ENCODE results near the gene TOMT. TPM values are rescaled to one million over a fixed set of nuclear protein-coding genes. Genes with fewer than 3 reads are reported as not detected.
"Not testable (repeated sequence)": the region's sequence is repeated elsewhere in the genome, so short reads cannot be mapped to it uniquely, and the experiment has no call there.

The TOMT gene
- total and polyA plus RNA-seq, 5 experiments from 2014 or later, result not detected

DNA sequence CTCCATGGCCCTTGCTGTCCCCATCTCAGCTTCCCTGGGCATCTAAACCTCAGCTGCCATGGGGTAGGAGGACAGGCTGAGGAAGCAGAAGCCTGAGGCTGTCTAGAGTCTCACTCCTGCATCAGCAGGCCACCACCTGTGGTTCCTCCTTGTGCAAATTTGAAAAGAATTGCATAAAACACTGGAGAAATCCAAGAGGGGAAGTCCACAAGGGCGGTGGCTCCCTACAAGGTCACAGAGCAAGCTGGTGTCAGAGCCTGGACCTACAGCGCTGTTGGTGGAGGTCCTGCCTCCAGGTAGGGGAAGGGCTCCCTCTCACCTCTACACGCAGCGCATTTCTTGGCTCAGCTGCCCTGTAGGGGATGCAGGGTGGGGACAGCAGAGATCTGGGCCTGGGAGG is 29.7 kb downstream of the TOMT start, which contains the start of gene FOLR3:
TSS of gene FOLR3 (plus strand) at position 253 of the 400 bp plus-strand sequence. CDS start 228 bp downstream, outside the sequence.
- H3K36me3 Mint-ChIP-seq, DNase-seq, ATAC-seq, POLR2A ChIA-PET, H3K9me3 Mint-ChIP-seq, H3K4me1 Mint-ChIP-seq, H3K4me3 Mint-ChIP-seq: not testable (repeated sequence)
- Mint-ChIP-seq H3K27ac (peak within 1 kb of the TSS in 1 of 10 donors; percentile 47), H3K27me3 (peaks cover 0 to 12% (median 7%) of the 10 kb centered on the region in 5 donors)

GRCh38 chr11:72135891-72136683 is 30.4 kb downstream of the TOMT start:
- Mint-ChIP-seq H3K9me3 (no peaks in the 10 kb centered on the region), H3K27ac (peak overlapping the region in 1 of 10 donors; percentile 47), H3K27me3 (peaks cover 3 to 12% (median 7%) of the 10 kb centered on the region in 5 donors), H3K36me3 (no peaks in the 10 kb centered on the region), H3K4me3 (no peak overlapping the region), H3K4me1 (peaks cover 0 to 2% (median 0%) of the 10 kb centered on the region in 4 donors)
- POLR2A ChIA-PET, result no interaction called here
- DNase-seq (no peak), ATAC-seq (no peak)

DNA sequence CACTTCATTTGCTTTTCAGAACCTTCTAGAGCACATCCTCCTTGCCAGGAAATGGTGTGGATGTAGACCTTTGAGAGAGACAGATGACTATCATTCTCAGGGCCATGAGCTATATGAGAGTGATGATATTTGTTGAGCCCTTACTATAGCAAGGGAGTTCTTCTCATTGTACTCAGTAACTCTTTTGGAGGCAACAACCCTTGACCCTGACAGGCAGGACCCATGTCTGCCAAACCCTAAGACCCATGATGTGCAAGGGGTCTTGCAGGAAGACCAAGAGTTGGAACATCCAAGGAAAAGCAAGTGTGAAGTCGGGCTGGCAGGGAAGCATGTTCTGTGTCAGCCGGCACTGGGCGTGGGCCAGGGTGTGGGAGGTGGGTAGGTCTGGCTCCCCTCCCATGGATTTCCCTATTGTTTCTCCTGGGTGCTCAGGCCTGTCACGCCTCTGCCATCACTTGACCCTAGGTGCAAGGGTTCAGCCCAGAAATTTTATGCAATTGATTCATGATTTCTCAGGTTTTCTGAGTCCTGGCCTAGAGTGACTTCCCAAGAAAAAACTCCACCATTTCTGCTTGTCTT is 31.0 kb downstream of the TOMT start:
- no peaks in the 10 kb centered on the region for H3K36me3 Mint-ChIP-seq
- ATAC-seq (no peak), DNase-seq (no peak)
- H3K4me3 Mint-ChIP-seq, result no peak overlapping the region
- H3K27me3 Mint-ChIP-seq, result peaks cover 3 to 12% (median 12%) of the 10 kb centered on the region in 5 donors
- POLR2A ChIA-PET, result interaction anchor here (0.7 kb wide), 1 partner anchor 46 kb away, joined by 3 read pairs; no protein-coding TSS in a partner anchor
- peaks cover 0 to 2% (median 0%) of the 10 kb centered on the region in 4 donors for H3K4me1 Mint-ChIP-seq
- no peaks in the 10 kb centered on the region for H3K9me3 Mint-ChIP-seq
- H3K27ac Mint-ChIP-seq, result peak overlapping the region in 1 of 10 donors; percentile 47

DNA sequence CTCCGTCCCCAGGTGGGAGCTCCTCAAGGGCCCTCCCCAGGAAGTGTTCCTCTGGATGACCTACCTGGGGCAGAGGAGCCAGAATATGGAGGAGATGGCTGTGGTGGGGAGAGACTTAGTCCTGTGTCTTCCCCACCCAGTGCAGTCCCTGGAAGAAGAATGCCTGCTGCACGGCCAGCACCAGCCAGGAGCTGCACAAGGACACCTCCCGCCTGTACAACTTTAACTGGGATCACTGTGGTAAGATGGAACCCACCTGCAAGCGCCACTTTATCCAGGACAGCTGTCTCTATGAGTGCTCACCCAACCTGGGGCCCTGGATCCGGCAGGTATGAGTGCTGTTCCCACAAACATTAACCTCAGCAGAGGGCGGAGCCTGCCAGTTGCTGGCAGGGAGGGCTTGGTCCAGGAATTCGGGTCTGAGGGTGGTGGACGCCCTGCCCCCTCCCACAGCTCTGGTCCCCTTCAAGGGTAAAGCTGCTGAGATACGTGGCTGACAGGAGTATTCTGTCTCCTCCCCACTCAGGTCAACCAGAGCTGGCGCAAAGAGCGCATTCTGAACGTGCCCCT is 33.2 kb downstream of the TOMT start:
- Mint-ChIP-seq H3K4me3 (no peak overlapping the region), H3K4me1 (peaks cover 0 to 2% (median under 1%) of the 10 kb centered on the region in 4 donors), H3K27me3 (peaks cover 2 to 14% (median 8%) of the 10 kb centered on the region in 5 donors), H3K9me3 (no peaks in the 10 kb centered on the region), H3K36me3 (no peaks in the 10 kb centered on the region), H3K27ac (peak overlapping the region in 1 of 10 donors; percentile 46)
- no peak for ATAC-seq
- DNase-seq, result no peak
- POLR2A ChIA-PET, result no interaction called here

DNA sequence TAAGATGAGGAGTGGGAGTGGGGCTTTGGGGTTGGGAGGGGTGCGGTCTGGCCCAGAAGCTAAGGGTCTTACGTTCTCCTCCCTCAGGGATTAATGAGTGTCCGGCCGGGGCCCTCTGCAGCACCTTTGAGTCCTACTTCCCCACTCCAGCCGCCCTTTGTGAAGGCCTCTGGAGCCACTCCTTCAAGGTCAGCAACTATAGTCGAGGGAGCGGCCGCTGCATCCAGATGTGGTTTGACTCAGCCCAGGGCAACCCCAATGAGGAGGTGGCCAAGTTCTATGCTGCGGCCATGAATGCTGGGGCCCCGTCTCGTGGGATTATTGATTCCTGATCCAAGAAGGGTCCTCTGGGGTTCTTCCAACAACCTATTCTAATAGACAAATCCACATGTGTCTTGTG is 33.8 kb downstream of the TOMT start:
- no peak for DNase-seq
- Mint-ChIP-seq H3K4me1 (peaks cover 0 to 4% (median 2%) of the 10 kb centered on the region in 4 donors), H3K27ac (no peak overlapping the region), H3K9me3 (no peaks in the 10 kb centered on the region), H3K36me3 (no peaks in the 10 kb centered on the region), H3K27me3 (peaks cover 2 to 14% (median 8%) of the 10 kb centered on the region in 5 donors), H3K4me3 (no peak overlapping the region)
- POLR2A ChIA-PET, result no interaction called here
- no peak for ATAC-seq

DNA sequence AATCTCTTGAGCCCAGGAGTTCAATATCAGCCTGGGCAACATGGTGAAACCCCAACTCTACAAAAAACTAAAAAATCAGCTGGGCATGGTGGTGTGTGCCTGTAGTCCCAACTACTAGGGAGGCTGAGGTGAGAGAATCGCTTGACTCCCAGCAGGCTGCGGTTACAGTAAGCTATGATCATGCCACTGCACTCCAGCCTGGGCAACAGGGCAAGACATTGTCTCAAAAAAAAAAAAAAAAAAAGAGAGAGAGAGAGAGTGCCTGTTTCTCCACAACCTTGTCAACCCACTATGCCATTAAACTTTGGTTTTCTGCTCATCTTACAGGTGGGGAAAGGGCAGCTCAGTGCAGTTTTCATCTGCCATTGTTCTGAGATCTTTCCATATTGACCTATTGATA is 34.9 kb downstream of the TOMT start:
- DNase-seq (no peak), ATAC-seq (no peak)
- H3K36me3 Mint-ChIP-seq, result no peaks in the 10 kb centered on the region
- POLR2A ChIA-PET, result no interaction called here
- H3K27me3 Mint-ChIP-seq, result peaks cover 2 to 14% (median 6%) of the 10 kb centered on the region in 5 donors
- H3K9me3 Mint-ChIP-seq, result no peaks in the 10 kb centered on the region
- H3K27ac Mint-ChIP-seq, result peak overlapping the region in 1 of 10 donors; percentile 21
- peaks cover 0 to 4% (median 2%) of the 10 kb centered on the region in 4 donors for H3K4me1 Mint-ChIP-seq
- no peak overlapping the region for H3K4me3 Mint-ChIP-seq

- DNase-seq (no peak), ATAC-seq (no peak)
- no peak overlapping the region for H3K4me3 Mint-ChIP-seq
- no peaks in the 10 kb centered on the region for H3K9me3 Mint-ChIP-seq
- peaks cover 2 to 14% (median 6%) of the 10 kb centered on the region in 5 donors for H3K27me3 Mint-ChIP-seq
- peaks cover 0 to 4% (median 2%) of the 10 kb centered on the region in 4 donors for H3K4me1 Mint-ChIP-seq
- no peak overlapping the region for H3K27ac Mint-ChIP-seq
- H3K36me3 Mint-ChIP-seq, result no peaks in the 10 kb centered on the region
- POLR2A ChIA-PET, result no interaction called here
Observed at GRCh38 chr11:72141066-72141465, 35.3 kb downstream of the TOMT start.

GRCh38 chr11:72142086-72142485 is 36.4 kb downstream of the TOMT start:
- POLR2A ChIA-PET, ATAC-seq, H3K36me3 Mint-ChIP-seq, H3K4me3 Mint-ChIP-seq, DNase-seq, H3K9me3 Mint-ChIP-seq, H3K4me1 Mint-ChIP-seq, H3K27ac Mint-ChIP-seq: not testable (repeated sequence)
- H3K27me3 Mint-ChIP-seq, result peaks cover 2 to 14% (median 6%) of the 10 kb centered on the region in 5 donors

GRCh38 chr11:72142543-72142942 is 36.8 kb downstream of the TOMT start:
- ATAC-seq, H3K9me3 Mint-ChIP-seq, H3K36me3 Mint-ChIP-seq, POLR2A ChIA-PET, H3K4me3 Mint-ChIP-seq, DNase-seq, H3K27ac Mint-ChIP-seq, H3K4me1 Mint-ChIP-seq: not testable (repeated sequence)
- H3K27me3 Mint-ChIP-seq, result peaks cover 2 to 14% (median 6%) of the 10 kb centered on the region in 5 donors

DNA sequence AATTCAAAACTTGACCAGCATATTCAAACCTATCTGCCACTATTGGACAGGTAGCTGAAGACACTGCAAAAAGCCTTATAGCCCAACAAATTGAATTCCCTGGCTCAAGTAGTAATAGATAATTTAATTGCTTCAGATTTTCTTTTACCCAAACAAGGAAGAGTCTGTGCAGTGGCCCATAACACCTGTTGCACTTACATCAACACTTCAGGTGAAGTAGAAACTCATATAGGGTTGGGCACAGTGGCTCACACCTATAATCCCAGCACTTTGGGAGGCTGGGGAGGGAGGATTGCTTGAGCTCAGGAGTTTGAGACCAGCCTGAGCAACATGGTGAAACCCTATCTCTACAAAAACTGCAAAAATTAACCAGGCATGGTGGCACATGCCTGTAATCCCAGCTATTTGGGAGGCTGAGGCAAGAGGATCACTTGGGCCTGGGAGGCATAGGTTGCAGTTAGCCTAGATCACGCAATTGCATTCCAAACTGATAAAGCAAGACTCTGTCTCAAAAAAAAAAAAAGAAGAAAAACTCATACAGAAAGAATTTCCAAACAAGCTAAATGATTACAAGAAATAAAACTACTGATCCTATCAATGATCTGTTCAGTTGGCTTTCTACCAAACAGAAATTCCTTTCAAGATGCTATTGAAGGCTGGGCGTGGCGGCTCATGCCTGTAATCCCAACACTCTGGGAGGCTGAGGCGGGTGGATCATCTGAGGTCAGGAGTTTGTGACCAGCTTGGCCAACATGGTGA is 39.3 kb downstream of the TOMT start:
- Mint-ChIP-seq H3K27me3 (peaks cover 0 to 14% (median 6%) of the 10 kb centered on the region in 5 donors), H3K36me3 (no peaks in the 10 kb centered on the region), H3K27ac (no peak overlapping the region), H3K4me3 (no peak overlapping the region), H3K4me1 (peaks cover 0 to 4% (median 2%) of the 10 kb centered on the region in 4 donors), H3K9me3 (no peaks in the 10 kb centered on the region)
- ATAC-seq (no peak), DNase-seq (no peak)
- POLR2A ChIA-PET, result interaction anchor here (0.6 to 1.1 kb wide), 4 partner anchors 12 to 286 kb away, joined by 3 to 5 read pairs (median 4); no protein-coding TSS in a partner anchor

DNA sequence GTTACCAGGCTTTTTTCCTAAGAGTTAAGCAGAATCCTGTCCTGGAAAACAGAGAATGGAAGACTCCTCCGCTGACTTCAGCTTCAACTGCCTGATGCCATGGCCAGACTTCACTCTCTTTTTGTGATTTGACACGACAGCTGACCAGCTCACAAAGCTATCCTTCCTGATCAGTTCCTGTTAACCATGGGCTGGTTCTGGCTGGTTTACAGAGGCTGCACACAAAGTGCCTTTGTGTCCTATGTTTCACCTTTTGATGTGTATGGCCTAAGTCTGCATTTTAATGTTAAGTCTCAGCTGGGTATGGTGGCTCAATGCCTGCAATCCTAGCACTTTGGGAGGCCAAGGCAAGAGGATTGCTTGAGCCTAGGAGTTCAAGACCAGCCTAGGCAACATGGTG is 40.9 kb downstream of the TOMT start:
- ATAC-seq, result no peak
- Mint-ChIP-seq H3K27ac (peak overlapping the region in 1 of 10 donors; percentile 43), H3K9me3 (no peaks in the 10 kb centered on the region), H3K36me3 (no peaks in the 10 kb centered on the region), H3K4me3 (no peak overlapping the region), H3K4me1 (peaks cover 0 to 4% (median 2%) of the 10 kb centered on the region in 4 donors), H3K27me3 (peaks cover 0 to 6% (median 2%) of the 10 kb centered on the region in 5 donors)
- no peak for DNase-seq
- POLR2A ChIA-PET, result no interaction called here

- no peak for ATAC-seq
- Mint-ChIP-seq H3K27ac (no peak overlapping the region), H3K27me3 (peaks cover 0 to 9% (median 3%) of the 10 kb centered on the region in 5 donors), H3K4me1 (no peaks in the 10 kb centered on the region), H3K4me3 (no peak overlapping the region), H3K9me3 (no peaks in the 10 kb centered on the region), H3K36me3 (no peaks in the 10 kb centered on the region)
- DNase-seq, result no peak
- POLR2A ChIA-PET, result no interaction called here
Observed at GRCh38 chr11:72150882-72151281, 45.2 kb downstream of the TOMT start.

Measured in naive thymus-derived CD8-positive, alpha-beta T cell (primary cell).